Measurements from ENCODE around the gene LDB2.

DNA sequence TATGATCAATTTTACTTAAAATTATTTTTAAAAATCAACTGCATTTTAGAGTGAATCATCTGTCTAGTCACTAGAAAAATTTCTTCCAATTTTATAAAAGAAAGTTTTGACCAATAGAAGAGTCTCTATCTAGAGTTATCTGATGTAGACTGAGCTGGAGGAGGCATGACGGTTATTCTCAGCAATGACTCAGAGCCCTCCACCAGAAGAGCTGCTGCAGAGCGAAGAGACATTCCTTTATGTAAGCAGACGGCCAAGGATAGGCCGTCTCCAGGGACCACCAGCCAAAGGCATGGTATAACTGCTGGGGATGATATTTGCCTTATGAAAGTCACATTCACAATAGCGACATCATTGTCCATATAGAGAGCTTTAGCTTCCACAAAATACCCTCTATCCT lies 23.0 kb downstream of the LDB2 start:
- TF ChIP-seq, protein P1, sequence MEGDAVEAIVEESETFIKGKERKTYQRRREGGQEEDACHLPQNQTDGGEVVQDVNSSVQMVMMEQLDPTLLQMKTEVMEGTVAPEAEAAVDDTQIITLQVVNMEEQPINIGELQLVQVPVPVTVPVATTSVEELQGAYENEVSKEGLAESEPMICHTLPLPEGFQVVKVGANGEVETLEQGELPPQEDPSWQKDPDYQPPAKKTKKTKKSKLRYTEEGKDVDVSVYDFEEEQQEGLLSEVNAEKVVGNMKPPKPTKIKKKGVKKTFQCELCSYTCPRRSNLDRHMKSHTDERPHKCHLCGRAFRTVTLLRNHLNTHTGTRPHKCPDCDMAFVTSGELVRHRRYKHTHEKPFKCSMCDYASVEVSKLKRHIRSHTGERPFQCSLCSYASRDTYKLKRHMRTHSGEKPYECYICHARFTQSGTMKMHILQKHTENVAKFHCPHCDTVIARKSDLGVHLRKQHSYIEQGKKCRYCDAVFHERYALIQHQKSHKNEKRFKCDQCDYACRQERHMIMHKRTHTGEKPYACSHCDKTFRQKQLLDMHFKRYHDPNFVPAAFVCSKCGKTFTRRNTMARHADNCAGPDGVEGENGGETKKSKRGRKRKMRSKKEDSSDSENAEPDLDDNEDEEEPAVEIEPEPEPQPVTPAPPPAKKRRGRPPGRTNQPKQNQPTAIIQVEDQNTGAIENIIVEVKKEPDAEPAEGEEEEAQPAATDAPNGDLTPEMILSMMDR (conservative IDR thresholded peaks at IDR 0.05 in 1 of 2, IDR thresholded peaks at IDR 0.05 in 1 of 2; ENCODE audit: low read depth in 1 of 2, low read length in 2 of 2), result no peak
- no peak for TF ChIP-seq EZH2 (IDR thresholded peaks at IDR 0.05; ENCODE audit: low read length, missing control alignments)
